HG02610 (cell line): Measurements from ENCODE around the gene PLAAT4.
A peak's percentile ranks its signal among the peaks of the same experiment; 100 is the strongest.
"Not testable (repeated sequence)": the region's sequence is repeated elsewhere in the genome, so short reads cannot be mapped to it uniquely, and the experiment has no call there.

Experiments
- ATAC-seq: cut with Tn5 transposase; IDR thresholded peaks from one replicate; pipeline ENCODE4 v1.9.1; 2021; ENCODE audit warnings: mild to moderate bottlenecking, moderate library complexity; ENCODE audit not compliant: unreplicated experiment

The PLAAT4 gene

DNA sequence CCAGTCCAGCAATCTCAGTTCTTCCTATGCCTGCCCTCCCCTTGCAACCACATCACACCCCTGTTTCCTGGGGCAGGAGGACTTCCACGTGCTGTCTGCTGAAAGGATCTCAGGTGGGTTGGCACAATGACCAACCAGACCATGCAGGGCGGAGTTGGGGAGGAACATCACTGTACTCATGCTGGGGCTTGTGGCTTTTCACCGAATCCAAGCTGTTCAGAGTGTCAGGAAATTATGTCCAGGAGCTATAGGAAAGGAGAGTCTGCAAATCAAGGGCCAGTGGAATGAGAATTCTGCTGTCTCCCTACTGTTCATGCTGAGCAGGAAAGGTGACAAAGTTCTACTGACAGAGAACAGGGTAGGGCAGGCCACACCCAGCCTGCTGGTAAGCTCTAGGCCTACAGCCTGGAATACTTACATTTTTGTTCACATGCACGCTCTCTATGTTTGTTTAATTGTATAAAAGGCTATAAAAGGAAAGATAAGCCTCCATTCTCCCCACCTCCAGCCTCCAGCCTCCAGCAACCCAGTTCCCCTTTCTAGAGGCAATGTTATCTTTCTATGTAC, 28.3 kb downstream of the PLAAT4 start:
- no peak for ATAC-seq

- peak; percentile 82 for ATAC-seq
Measured at GRCh38 chr11:63567044-63567840, 30.6 kb downstream of the PLAAT4 start.

- ATAC-seq: no peak
Measured at GRCh38 chr11:63569570-63569969, 33.0 kb downstream of the PLAAT4 start.

GRCh38 chr11:63572026-63572688, 35.5 kb downstream of the PLAAT4 start:
- no peak for ATAC-seq

DNA sequence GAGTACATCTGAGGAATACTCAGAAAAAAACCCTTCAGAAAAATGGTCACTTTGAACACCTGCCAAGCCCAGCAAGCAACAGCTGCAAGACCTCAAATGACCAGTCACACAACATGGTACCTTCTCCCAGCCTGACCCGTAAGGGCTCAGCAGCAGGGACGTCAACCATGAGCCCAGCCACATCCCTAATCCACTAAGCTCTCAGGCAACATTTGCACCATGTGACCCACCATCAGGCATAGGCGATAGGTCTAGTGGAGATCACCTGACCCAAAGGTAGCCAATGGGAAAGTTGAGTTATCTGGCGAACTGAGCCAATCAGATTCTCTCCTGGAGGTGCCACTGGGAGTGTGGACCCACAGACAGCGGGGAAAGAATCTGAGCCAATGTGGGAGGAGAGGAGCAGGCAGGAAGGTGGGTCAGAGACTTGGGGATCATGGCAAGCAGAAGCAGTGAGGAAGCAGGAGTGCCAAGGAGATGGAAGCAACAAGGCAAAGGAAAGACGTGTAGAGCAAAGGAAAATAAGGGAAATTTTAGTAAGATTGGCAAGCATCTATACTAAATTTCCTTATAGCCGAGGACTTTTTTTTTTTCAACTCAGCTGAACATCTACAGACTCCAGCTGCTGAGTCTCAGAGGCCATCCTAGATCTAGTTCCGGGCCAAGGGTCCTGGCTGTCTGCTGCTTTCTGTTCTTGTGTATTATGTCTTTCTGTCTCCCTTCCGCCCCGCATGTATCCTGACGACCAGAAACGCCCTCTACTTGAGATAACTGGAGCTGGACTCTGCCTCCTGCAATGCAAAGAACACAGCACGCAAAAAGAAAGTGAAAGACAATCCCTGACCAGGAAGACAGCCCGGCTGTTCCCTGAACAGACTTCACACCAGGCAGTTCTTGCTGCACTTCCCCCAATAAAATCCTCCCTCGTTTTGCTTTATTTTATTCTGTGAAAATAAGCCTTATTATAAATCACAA, 37.6 kb downstream of the PLAAT4 start:
- peak; percentile 60 for ATAC-seq

DNA sequence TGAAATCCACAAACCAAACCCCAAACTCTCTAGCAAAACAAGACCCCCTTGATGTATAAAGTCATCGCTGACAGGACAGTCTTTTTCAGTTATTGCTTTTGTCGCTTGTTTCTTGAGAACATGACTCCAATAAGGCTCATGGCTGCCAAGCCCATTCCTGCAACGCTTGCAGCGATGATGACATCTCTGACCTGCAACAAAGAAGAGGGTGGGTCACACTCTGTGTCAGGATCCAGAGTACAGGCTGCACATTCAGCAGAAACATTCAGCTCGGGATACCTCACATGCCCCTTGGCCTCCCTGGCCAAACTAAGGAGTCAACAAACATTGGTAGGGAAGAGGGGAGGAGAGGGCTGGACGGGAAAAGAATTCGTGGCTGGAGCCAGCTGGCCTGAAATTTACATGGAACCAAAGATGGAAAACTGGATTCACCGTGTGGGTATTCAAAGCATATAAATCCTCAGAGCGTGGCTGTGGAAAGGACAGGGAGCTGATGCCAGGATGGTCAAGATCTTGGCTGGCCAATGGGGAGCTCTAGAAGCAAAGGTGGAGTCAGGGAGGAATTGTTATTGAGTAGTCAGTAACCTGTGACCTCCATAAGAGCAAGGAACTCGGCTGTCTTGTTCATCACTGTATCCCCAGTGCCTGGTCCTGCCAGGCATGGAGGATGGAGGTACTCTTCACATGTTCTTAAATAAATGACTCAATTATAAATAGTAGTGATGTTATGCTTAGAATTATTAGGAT, 38.4 kb downstream of the PLAAT4 start:
- ATAC-seq: no peak

DNA sequence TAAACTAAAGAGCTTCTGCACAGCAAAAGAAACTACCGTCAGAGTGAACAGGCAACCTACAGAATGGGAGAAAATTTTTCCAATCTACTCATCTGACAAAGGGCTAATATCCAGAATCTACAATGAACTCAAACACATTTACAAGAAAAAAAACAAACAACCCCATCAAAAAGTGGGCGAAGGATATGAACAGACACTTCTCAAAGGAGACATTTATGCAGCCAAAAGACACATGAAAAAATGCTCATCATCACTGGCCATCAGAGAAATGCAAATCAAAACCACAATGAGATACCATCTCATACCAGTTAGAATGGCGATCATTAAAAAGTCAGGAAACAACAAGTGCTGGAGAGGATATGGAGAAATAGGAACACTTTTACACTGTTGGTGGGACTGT, 42.3 kb downstream of the PLAAT4 start:
- not testable (repeated sequence) for ATAC-seq

- ATAC-seq: not testable (repeated sequence)
Measured at GRCh38 chr11:63581224-63581623, 44.6 kb downstream of the PLAAT4 start.

- no peak for ATAC-seq
Measured at GRCh38 chr11:63583357-63583677, 46.7 kb downstream of the PLAAT4 start.

- no peak for ATAC-seq
Measured at GRCh38 chr11:63586451-63587166, 50.0 kb downstream of the PLAAT4 start.

DNA sequence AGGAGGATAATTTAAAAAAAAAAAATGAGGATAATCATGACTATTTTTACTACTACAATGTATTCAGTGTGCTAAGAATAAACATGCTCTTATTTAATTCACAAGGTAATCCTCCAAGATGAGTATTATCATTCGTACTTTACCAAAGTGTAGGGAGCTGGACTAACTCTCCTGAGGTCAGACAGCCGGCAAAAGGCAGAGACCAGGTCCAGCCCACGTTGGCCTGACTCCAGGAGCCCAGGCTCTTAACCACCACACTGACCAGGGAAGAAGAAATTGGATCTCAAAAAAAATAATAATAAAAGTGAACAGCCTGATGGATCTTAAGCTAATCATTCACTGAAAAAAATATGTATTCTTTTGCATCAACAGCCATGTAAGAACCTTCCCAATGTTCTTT, 52.4 kb downstream of the PLAAT4 start:
- no peak for ATAC-seq

- no peak for ATAC-seq
Measured at GRCh38 chr11:63590024-63590788, 53.6 kb downstream of the PLAAT4 start.

- no peak for ATAC-seq
Measured at GRCh38 chr11:63592975-63593395, 56.4 kb downstream of the PLAAT4 start.

DNA sequence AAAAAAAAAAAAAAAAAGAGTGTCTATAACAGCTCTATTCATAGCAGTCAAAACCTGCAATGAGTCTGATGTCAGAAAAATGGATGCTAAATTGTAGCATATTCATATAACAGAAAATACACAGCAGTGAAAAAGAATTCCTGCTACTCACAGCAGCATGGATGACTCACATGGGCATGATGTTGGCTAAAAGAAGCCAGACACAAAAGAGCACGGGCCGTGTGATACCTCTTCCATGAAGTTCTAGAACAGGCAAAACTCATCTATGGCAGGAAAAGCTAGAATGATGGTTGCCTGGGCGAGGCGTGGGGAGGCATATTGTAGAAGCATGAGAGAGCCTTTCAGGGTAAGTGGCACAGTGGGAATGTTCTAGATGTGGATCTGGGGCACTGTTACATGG, 58.7 kb downstream of the PLAAT4 start:
- no peak for ATAC-seq
